ENCODE data around the gene ISL1.

Gene ISL1

GRCh38 chr5:51378061-51378409 lies 5.2 kb upstream of the ISL1 start:
- no peak overlapping the region for H3K4me3 ChIP-seq (ENCODE audit: low read depth in 1 of 2, low read length in 1 of 2)
- H3K4me1 ChIP-seq (ENCODE audit: control insufficient read depth in 1 of 2, insufficient read depth in 1 of 2, low read depth in 1 of 2, low read length in 1 of 2) = no peaks in the 10 kb centered on the region
- H3K9me3 ChIP-seq = no peaks in the 10 kb centered on the region
- no peak overlapping the region for H3K27ac ChIP-seq
- no peaks in the 10 kb centered on the region for H3K36me3 ChIP-seq
- no peak for TF ChIP-seq CTCF (IDR thresholded peaks at IDR 0.05)
- H3K27me3 ChIP-seq = peaks cover 89% of the 10 kb centered on the region

GRCh38 chr5:51378448-51379330 lies 4.6 kb upstream of the ISL1 start:
- TF ChIP-seq CTCF (IDR thresholded peaks at IDR 0.05) = no peak
- Histone ChIP-seq H3K4me3 (ENCODE audit: low read depth in 1 of 2, low read length in 1 of 2) (no peak overlapping the region), H3K27me3 (peaks cover 94% of the 10 kb centered on the region), H3K9me3 (no peaks in the 10 kb centered on the region), H3K36me3 (no peaks in the 10 kb centered on the region), H3K4me1 (ENCODE audit: control insufficient read depth in 1 of 2, insufficient read depth in 1 of 2, low read depth in 1 of 2, low read length in 1 of 2) (no peaks in the 10 kb centered on the region), H3K27ac (no peak overlapping the region)

GRCh38 chr5:51379331-51379700 lies 3.9 kb upstream of the ISL1 start:
- Histone ChIP-seq H3K27me3 (peaks cover 95% of the 10 kb centered on the region), H3K27ac (no peak overlapping the region), H3K4me1 (ENCODE audit: control insufficient read depth in 1 of 2, insufficient read depth in 1 of 2, low read depth in 1 of 2, low read length in 1 of 2) (no peaks in the 10 kb centered on the region), H3K4me3 (ENCODE audit: low read depth in 1 of 2, low read length in 1 of 2) (no peak overlapping the region), H3K36me3 (no peaks in the 10 kb centered on the region), H3K9me3 (no peaks in the 10 kb centered on the region)
- TF ChIP-seq CTCF (IDR thresholded peaks at IDR 0.05) = no peak

- H3K27me3 ChIP-seq = peaks cover 100% of the 10 kb centered on the region
- H3K36me3 ChIP-seq = no peaks in the 10 kb centered on the region
- H3K27ac ChIP-seq = no peak overlapping the region
- H3K9me3 ChIP-seq = no peaks in the 10 kb centered on the region
- no peak overlapping the region for H3K4me3 ChIP-seq (ENCODE audit: low read depth in 1 of 2, low read length in 1 of 2)
- H3K4me1 ChIP-seq (ENCODE audit: control insufficient read depth in 1 of 2, insufficient read depth in 1 of 2, low read depth in 1 of 2, low read length in 1 of 2) = no peaks in the 10 kb centered on the region
- TF ChIP-seq CTCF (IDR thresholded peaks at IDR 0.05) = no peak
Observed at GRCh38 chr5:51380603-51381207, 2.5 kb upstream of the ISL1 start.

- peaks cover 100% of the 10 kb centered on the region for H3K27me3 ChIP-seq
- no peak overlapping the region for H3K27ac ChIP-seq
- H3K4me1 ChIP-seq (ENCODE audit: control insufficient read depth in 1 of 2, insufficient read depth in 1 of 2, low read depth in 1 of 2, low read length in 1 of 2) = no peaks in the 10 kb centered on the region
- no peaks in the 10 kb centered on the region for H3K9me3 ChIP-seq
- TF ChIP-seq CTCF (IDR thresholded peaks at IDR 0.05) = no peak
- no peak overlapping the region for H3K4me3 ChIP-seq (ENCODE audit: low read depth in 1 of 2, low read length in 1 of 2)
- no peaks in the 10 kb centered on the region for H3K36me3 ChIP-seq
Observed at GRCh38 chr5:51381761-51382474, 1.3 kb upstream of the ISL1 start.

Measured in neutrophil (primary cell).